Mammary epithelial cell (primary cell): ENCODE results near the gene NEDD4.

Experiments used
- EZH2 ChIP-seq: IDR thresholded peaks from 2 replicates; pipeline ENCODE4 v1.6.1; 2012; ENCODE audit warnings: low read length, inconsistent platforms, borderline replicate concordance
- TF ChIP-seq, protein P1 (sequence below), 2 donors: IDR thresholded peaks in 1 of 2; conservative IDR thresholded peaks in 1 of 2; 2 replicates each; pipeline ENCODE4 v1.5.1; 2011 to 2012; ENCODE audit warnings: inconsistent platforms in 2 of 2, low read length in 2 of 2, mild to moderate bottlenecking in 2 of 2, control low read depth in 1 of 2, low read depth in 1 of 2; ENCODE audit not compliant: insufficient read depth in 1 of 2; ENCODE audit errors: extremely low read depth in 1 of 2

GRCh38 chr15:56035166-56035565, 41.8 kb upstream of the NEDD4 start:
- TF ChIP-seq, protein P1, sequence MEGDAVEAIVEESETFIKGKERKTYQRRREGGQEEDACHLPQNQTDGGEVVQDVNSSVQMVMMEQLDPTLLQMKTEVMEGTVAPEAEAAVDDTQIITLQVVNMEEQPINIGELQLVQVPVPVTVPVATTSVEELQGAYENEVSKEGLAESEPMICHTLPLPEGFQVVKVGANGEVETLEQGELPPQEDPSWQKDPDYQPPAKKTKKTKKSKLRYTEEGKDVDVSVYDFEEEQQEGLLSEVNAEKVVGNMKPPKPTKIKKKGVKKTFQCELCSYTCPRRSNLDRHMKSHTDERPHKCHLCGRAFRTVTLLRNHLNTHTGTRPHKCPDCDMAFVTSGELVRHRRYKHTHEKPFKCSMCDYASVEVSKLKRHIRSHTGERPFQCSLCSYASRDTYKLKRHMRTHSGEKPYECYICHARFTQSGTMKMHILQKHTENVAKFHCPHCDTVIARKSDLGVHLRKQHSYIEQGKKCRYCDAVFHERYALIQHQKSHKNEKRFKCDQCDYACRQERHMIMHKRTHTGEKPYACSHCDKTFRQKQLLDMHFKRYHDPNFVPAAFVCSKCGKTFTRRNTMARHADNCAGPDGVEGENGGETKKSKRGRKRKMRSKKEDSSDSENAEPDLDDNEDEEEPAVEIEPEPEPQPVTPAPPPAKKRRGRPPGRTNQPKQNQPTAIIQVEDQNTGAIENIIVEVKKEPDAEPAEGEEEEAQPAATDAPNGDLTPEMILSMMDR (conservative IDR thresholded peaks at IDR 0.05 in 1 of 2, IDR thresholded peaks at IDR 0.05 in 1 of 2; ENCODE audit: extremely low read depth in 1 of 2, insufficient read depth in 1 of 2, low read depth in 1 of 2, low read length in 2 of 2) = no peak
- no peak for TF ChIP-seq EZH2
